GM19467 (cell line): ENCODE data around the gene IL17C.
"Not testable (repeated sequence)": the region's sequence is repeated elsewhere in the genome, so short reads cannot be mapped to it uniquely, and the experiment has no call there.

Experiments
- ATAC-seq: cut with Tn5 transposase; IDR thresholded peaks from one replicate; pipeline ENCODE4 v1.9.1; 2021; ENCODE audit warnings: mild to moderate bottlenecking, moderate library complexity; ENCODE audit not compliant: unreplicated experiment

IL17C gene

DNA sequence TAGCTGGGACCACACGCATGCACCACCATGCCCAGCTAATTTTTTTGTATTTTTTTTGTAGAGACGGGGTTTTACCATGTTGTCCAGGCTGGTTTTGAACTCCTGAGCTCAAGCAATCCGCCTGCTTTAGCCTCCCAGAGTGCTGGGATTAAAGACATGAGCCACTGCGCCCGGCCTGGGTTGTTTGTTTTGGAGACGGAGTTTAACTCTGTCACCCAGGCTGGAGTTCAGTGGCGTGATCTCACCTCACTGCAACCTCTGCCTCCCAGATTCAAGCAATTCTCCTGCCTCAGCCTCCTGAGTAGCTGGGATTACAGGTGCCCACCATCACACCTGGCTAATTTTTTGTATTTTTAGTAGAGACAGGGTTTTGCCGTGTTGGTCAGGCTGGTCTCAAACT is 28.9 kb upstream of the IL17C start:
- not testable (repeated sequence) for ATAC-seq

DNA sequence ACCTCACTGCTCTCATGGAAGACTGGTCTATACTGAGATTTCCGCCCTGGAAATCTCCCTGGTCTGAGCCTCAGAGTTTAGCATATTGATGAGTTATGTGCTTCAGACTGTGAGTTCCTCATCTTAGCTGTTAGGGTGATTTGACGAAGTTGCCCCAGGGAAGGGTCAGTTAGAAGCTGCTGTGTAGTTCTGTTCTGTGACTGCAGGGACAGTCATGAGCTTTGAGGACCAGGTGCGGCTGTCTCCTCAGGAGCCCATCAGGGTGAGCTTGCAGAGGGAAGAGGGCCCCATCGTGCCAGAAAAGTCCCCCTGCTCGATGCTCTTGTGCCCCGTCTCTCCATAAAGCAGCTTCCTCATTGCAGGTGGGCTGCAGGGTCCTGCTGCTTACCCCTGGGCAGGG is 28.3 kb upstream of the IL17C start:
- ATAC-seq = no peak

DNA sequence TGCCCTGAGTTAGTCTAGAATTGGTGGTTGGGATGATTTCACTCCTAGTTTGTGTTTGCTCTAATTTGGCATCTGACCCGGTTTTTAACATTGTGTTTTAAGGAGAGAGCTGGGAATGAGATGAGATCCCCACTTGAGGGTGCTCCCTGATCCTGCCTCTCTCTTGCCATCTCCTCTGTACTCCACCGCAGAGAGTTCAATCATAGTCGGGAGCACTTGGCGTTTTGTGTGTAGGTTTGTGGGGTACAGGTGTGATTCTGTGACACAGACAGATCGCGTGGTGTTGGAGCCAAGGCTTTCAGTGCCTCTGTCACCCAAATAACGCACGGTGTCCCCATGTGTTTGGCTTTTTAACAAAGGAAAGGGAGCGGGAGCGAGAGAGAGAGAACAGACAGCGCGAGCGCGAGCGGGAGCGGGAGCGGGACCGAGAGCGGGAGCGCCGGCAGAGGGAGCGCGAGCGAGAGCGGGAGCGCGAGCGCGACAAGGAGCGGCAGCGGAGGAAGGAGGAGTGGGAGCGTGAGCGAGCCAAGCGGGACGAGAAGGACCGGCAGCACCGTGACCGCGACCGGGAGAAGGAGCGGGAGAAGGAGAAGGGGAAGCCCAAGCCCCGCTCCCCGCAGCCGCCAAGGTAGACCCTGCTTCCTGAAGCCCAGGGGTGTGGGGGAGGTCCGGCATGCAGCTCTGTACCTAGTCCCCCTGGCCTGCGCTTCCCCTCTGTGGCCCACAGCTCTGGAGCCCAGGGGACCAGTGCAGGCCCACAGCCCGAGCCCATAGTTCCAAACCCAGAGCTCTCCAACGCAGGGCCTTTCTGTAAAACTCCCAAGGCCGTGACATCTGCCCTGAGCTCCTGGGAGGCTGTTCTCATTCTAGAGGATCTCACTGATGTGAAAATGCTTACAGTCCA is 27.2 kb upstream of the IL17C start:
- no peak for ATAC-seq

DNA sequence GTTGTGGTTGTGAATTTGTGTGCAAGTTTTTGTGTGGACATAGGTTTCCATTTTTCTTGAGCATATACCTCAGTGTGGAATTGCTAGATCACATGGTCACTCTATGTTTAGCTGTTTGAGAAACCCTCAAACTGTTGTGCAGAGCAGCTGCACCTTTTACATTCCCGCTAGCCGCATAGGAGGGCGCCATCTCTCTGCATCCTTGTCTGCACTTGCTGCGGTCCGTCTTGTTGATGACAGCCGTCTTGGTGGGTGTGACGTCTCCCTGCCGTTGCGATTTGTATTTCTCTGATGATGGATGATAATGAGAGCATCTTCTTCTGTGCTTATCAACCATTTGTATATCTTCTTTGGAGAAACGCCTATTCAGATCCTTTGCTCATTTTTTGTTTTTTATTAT is 25.1 kb upstream of the IL17C start:
- no peak for ATAC-seq

DNA sequence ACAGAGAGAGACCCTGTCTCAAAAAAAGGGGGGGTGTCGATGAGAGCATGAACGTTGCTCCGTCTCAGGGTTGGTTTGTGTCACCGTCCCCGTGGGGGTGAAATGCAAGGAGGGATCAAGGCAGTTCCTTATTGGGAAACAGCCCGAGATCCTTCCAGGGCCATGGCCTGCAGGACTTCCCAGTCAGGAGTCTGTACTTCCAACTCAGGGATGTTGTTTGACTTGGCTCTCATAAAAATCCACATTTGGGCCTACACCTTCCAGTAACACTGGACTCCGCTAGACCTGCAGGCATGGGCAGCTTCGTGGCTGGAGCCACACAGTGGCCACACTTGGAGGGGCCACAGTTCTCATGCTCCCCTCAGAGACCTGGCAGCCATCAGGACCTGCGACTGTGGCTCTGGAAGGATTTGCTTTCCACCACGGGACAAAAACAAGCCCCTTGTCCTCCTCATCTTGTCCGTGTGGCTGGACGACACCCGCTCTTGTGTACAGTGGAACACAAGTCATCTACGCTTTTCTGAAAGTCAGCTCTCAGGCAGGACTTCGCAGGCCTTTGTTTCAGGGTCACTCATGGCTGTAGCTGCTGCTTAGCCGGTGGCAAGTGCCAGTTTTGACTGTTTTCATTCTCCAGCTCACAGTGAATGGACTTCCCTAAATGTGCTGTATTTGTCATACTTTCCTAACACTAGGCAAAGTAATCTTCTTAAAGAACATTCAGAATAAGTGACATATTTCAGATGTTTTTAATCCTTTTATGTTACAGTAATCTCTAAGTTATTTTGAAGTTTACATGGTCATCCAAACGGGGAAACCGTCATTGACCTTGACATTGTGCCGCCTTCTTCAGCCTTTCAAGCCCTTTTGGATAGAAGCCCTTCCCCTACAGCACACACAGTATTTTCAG is 24.2 kb upstream of the IL17C start:
- ATAC-seq = no peak

DNA sequence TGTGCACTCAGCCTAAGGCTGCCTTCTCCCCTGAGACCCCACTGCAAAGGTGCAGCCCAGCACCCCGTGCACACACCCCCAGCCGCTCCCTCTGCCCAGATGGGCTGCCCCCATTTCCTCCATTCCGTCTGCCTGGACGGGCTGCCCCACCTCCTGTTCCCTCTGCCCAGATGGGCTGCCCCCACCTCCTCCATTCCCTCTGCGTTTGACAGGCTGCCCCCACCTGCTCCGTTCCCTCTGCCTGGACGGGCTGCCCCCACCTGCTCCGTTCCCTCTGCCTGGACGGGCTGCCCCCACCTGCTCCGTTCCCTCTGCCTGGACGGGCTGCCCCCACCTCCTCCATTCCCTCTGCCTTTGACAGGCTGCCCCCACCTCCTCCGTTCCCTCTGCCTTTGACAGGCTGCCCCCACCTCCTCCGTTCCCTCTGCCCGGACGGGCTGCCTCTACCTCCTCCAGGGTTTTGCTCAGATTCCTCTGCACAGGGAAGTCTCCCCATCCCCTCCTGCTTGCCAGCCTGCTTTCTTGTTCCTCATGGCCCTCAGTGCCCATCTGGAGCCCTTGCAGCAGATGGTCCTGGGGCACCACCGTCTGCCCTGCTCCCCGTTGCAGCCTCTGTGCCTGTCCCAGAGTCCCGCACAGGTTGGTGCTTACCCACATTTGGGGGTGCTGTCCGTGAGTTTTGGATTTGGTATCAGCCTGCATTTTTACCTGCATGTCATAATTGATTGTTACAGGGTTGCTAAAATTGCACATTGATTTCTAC is 23.4 kb upstream of the IL17C start:
- no peak for ATAC-seq

DNA sequence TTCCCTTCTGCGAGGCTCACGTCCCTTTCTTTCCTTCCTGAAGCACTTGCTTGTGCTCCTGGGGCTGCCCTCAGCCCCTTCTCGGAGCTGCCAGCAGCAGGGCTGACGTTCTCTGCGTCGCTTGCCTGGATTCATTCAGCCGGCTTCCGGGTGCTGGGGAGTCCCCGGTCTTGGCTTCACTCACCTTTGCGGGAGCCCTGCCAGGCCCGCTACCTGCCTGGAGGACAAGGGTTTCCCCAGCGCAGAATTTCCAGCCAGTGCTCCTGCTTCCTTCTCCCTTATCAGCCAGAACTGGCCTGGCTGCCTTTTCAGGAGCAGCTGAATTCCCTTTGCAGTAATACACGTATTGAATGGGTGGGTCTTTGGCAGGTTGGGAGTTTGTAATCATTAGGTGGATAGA is 22.1 kb upstream of the IL17C start:
- no peak for ATAC-seq

DNA sequence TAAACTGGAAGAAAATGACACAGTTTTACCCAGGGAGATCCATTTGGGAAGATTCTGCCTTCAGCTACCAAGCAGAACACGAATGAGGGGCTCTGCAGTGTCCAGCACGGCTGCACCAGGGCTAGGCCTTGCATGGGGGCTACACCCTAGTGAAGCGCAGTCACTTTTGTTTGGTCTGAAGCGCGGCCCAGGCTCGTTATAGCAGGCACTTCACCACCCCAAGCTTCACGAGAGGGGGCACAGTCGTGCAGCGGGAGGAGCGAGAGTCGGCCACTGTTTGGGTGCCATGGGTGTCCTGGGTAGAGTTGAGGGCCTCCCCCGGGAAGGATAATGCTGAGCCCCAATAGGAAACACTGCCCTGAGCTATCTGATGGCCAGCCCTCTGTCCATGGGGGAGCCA is 21.6 kb upstream of the IL17C start:
- no peak for ATAC-seq

DNA sequence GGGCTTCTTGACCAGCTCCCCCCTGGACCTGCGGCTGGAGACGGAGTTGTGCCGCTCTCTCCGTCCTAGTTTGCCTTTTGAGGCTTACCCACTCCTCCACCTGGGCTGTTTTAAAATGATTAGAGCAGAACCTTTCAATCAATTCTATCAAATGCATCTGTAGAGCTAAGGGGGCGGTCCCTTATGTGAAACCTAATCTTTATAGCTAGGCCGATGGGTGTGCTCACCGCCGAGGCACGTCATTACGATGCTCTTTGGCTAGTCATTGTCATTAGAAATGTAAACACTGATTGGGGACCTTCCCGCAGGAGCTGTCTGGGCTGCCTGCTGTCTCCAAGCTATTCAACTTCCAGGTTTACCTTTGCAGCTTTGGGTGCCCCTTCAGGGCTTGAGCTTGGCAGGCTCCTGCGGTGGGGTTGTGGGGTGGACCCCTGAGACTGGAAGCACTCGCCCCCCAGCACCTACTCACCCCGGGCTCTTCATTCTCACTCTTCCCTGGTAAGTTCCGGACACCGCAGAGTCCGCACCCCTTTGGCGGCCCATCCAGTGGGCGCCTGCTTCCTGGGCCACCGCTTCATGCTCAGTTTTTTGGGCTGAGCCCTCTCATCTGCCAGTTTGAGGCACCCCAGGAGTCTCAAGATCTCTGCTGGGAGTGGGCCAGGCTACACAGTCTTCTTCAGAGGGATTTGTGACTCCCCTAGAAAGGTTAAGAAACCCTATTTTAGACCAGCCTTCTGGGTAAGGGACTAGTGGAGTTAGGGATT is 20.9 kb upstream of the IL17C start:
- ATAC-seq = no peak

DNA sequence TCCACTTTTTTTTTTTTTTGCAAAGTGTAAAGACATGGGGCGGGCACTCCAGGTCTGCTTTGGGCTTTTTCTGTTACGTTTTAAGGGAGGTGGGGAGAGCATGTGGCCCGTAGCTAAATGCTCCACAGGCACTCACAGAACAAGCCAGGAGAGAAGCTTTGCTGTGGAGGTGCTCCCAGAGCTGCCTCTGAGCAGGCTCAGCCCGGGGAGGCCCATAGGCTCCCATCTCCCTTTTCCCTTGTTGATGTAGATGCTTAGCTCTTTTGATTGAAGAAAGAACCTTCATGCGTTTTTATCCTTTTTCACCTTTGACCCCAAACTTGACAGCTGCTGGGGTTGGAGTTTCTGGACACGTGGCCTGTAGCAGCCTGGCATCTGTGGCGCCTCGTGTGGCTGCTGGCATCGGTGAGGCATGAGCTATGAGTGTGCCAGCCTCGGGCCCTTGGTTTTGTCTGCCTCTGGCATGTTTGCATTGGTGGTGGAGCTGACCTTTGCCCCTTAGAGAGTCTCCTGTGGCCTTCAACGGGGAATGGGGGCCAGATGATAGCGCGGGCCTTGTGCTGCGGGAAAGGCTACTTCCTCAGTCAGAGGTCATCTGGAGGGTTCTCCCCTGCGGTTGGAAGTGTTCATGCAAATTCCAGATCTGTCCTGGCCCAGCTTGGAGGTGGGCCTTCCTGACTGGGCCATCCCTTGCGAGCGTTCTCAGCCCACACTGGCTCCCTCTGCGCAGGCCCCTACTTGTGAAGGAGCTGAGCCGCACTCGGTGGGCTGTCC is 20.0 kb upstream of the IL17C start:
- ATAC-seq = no peak

DNA sequence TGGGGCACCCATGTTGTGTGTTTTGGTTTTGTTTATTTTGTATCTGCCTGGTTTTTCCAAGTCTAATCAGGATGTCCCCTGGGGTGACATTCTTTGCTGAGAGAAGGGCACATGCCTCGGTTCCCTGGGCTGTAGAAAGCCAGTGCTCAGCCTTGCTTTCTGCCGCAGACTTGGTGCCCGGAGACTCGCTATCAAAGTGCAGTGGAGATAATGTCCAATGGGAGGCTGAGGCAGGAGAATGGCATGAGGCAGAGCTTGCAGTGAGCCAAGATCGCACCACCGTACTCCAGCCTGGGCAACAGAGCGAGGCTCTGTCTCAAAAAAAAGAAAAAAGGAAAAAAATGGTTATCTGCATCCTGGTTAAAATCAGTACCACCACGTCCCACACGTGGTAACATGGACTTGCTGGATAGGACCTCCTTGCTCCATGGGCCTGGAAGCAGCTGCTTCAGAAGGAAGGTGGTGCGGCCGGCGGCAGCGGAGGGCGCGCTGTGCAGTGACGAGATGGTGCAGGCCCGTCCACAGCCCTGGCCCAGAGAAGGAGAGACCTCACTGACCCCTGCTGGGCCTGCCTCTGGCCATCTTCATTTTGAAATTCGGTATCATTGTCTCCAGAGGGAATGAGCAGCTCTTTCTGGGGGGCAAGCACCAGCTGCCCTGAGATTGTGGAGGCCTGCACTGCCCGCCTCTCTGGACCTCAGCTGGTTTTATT is 19.3 kb upstream of the IL17C start:
- ATAC-seq = no peak

DNA sequence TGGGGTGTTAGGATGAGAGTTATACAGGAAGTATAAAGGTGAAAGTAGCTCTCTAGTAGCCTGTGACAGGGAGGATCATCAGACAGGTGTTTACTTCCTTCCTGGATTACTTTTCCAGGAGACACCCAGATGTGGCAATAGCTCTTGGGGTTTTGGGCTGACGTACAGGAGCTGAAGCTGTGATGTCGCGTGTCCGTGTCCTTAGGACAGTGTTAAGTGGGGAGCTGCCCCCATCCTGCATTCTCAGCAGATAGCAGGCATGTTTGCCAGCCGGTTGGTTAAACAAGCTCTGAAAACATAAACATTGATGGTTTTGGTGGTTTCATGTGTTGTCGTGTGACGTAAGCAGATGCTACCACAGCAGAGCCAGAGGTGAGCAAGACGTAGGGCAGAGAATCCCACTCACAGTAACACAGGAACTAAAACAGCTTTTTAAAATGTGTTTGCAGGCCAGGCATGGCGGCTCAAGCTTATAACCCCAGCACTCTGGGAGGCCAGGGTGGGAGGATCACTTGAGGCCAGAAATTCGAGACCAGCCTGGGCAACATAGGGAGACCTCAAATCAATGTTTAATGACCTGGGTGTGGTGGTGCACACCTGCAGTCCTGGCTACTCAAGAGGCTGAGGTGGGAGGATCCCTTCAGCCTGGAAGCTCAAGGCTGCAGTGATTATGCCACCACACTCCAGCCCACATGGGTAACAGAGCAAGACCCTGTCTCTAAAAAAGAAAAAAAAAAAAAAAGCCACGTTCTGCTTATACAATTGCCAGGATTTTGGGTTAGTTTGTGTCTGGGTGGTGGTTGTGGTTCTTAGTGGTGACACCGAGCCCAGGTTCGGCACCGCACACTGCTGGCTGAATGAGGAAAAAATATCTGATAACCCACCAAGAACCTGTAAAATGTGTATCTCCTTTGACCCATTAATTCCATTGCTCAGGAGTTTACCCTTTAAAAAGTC is 18.2 kb upstream of the IL17C start:
- ATAC-seq = no peak

DNA sequence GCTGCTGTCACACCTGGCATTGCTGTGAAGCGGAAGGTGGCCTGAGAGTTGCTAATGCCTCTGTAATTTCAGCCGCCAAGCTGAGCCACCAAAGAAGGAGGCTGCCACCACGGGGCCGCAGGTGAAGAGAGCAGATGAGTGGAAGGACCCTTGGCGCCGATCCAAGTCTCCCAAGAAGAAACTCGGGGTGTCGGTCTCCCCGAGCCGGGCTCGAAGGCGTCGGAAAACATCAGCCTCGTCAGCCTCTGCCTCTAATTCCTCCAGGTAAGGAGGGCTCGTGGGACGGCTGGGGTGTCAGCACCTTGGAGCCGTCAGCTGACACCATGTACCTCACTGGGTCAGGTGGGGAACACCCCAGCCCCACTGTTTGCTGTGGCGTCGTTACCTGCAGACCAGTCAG is 16.2 kb upstream of the IL17C start:
- ATAC-seq = no peak

DNA sequence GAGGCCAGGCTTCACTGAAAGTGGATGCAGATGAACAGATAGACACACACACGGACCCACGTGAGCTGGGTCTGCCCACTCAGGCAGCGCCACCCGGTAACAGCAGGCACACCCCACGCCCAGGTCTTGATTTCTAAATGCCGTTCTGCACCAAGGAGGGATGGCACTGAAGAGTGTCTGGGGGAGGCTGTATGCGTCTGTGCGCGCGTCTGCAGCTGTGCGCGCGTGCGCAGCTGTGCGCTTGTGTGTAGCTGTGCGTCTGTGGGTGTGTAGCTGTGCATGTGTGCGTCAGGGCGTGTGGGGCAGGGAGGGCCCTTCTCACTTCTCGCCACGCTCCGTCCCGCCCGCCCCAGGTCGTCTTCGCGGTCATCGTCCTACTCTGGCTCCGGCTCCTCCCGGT is 15.5 kb upstream of the IL17C start:
- no peak for ATAC-seq

DNA sequence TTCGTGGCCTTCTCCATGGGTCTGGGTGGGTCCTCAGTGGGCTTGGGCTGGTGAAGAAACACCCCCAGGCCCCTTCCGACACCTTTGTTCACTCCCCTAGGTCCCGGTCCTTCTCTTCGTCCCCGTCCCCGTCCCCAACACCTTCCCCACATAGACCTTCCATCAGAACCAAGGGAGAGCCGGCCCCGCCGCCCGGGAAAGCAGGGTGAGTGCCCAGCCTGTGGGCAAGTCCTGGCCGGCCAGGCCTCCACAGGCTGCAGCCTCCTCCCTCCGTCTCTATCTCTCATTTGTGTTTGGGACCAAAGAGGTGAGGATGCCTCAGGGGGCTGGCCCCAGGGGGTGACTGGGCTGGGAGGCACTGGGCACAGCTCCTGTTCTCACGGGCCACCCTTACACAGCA is 14.5 kb upstream of the IL17C start:
- ATAC-seq = no peak

DNA sequence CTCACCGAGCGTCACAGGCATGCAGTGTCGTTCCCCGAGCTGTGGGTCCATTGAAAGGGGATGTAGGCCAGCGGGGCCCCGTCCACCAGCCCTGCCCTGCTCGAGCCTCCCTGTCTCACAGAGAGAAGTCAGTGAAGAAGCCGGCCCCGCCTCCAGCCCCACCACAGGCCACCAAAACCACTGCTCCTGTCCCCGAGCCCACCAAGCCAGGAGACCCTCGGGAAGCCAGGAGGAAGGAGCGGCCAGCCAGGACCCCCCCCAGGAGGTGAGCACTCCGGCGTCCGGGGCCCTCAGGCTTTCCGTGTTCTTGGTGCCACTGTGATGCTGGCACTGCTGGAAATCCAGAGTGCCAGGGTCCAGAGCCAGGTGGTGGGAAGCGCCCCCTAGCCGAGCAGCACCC is 13.9 kb upstream of the IL17C start:
- no peak for ATAC-seq

DNA sequence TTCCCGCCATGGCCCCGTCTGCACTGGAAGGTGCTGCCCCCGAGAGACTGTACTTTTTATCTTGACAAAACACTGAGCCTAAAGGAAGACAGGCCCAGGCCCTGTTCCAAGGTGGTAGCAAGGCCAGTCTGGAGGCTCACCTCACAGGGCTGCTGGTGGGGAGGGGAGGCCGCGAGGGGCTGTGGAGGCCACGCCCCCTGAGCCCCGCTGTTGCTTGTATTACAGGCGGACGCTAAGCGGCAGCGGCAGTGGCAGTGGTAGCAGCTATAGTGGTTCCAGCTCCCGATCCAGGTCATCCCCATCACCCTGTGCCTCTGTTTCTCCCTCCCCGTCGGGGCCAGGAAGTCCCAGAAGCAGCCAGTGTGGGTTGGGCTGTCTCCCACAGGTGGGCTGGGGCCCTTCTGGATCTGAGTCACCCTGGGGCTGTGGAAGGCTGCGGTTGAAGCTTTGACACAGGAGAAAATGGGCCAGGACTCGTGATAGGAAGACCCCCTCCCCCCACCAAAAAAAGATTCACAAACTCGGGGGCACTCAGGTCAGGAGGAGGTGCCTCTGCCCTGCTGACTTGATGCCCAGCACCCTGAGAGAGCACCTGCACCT is 13.3 kb upstream of the IL17C start:
- no peak for ATAC-seq

DNA sequence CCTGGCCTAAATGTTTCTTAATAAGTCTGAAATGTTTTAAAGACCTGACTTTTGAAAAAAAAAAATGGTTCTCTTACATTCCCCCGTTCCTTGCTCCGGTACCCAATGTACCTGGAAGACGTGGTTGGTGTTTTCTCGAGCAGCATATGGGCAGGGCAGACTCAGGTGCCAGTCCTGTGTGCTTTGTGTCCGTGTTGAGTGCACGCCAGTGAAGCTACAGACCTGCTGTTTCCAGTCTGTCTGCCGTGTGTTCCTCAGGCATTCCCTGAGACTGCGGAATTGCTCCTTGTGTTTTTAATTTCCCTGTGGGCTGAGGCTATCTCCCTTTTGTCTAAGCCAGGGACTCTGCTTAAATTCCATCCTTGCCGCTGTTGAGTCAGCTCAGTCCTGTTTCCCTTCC is 11.7 kb upstream of the IL17C start:
- ATAC-seq = no peak
